KMS-11 (cell line): ENCODE data around the gene TMEM50B.

Experiments used
- H2AFZ ChIP-seq: fragments of 200-600 bp; sonication (generic); 2 replicates; pipeline ENCODE4 v1.6.1; 2016; ENCODE audit warnings: antibody characterized with exemption, mixed run types, low read depth
- H3K27ac ChIP-seq: fragments of 200-600 bp; sonication (generic); 2 replicates; pipeline ENCODE4 v1.6.1; 2016; ENCODE audit warnings: mild to moderate bottlenecking, mixed run types
- H3K27me3 ChIP-seq: fragments of 200-600 bp; sonication (generic); 2 replicates; pipeline ENCODE4 v1.6.1; 2017; ENCODE audit warnings: mild to moderate bottlenecking, low read depth, mixed run types, moderate library complexity; ENCODE audit not compliant: insufficient read depth
- H3K36me3 ChIP-seq: fragments of 200-600 bp; sonication (generic); 2 replicates; pipeline ENCODE4 v1.6.1; 2017; ENCODE audit warnings: mild to moderate bottlenecking, mixed run types; ENCODE audit not compliant: insufficient read depth
- H3K4me1 ChIP-seq: fragments of 200-600 bp; sonication (generic); 2 replicates; pipeline ENCODE4 v1.6.1; 2016; ENCODE audit warnings: mild to moderate bottlenecking, low read depth, mixed run types; ENCODE audit not compliant: poor library complexity, severe bottlenecking
- H3K4me2 ChIP-seq: fragments of 200-600 bp; sonication (generic); 2 replicates; pipeline ENCODE4 v1.7.0; 2016; ENCODE audit warnings: mild to moderate bottlenecking, mixed run types
- H3K4me3 ChIP-seq: fragments of 200-600 bp; sonication (generic); IDR thresholded peaks from 2 replicates; pipeline ENCODE4 v1.6.1; 2017; ENCODE audit warnings: low read depth, low read length, mixed read lengths; ENCODE audit not compliant: insufficient read depth
- H3K79me2 ChIP-seq: fragments of 200-600 bp; sonication (generic); 2 replicates; pipeline ENCODE4 v1.6.1; 2016; ENCODE audit warnings: low read depth, mixed run types; ENCODE audit not compliant: insufficient read depth
- H3K9ac ChIP-seq: fragments of 200-600 bp; sonication (generic); 2 replicates; pipeline ENCODE4 v1.6.1; 2016; ENCODE audit warnings: mild to moderate bottlenecking, mixed run types
- H4K20me1 ChIP-seq: fragments of 200-600 bp; sonication (generic); 2 replicates; pipeline ENCODE4 v1.6.1; 2016; ENCODE audit warnings: mild to moderate bottlenecking, mixed run types; ENCODE audit not compliant: insufficient read depth
- CTCF ChIP-seq: fragments of 200-600 bp; sonication (generic); conservative IDR thresholded peaks from 2 replicates; pipeline ENCODE4 v1.6.1; 2017; ENCODE audit warnings: low read depth, mild to moderate bottlenecking, antibody characterized with exemption, low read length, moderate library complexity, mixed read lengths

TMEM50B gene

GRCh38 chr21:33461538-33462250, 18.1 kb downstream of the TMEM50B start:
- Histone ChIP-seq H3K9ac (no peak overlapping the region), H3K36me3 (no peaks in the 10 kb centered on the region), H2AFZ (no peak overlapping the region), H3K4me2 (no peak overlapping the region), H4K20me1 (no peaks in the 10 kb centered on the region), H3K27ac (no peak overlapping the region), H3K79me2 (no peaks in the 10 kb centered on the region), H3K27me3 (no peaks in the 10 kb centered on the region), H3K4me3 (no peak overlapping the region), H3K4me1 (no peaks in the 10 kb centered on the region)
- no peak for TF ChIP-seq CTCF

- no peak overlapping the region for H2AFZ ChIP-seq
- H4K20me1 ChIP-seq: no peaks in the 10 kb centered on the region
- H3K4me1 ChIP-seq: no peaks in the 10 kb centered on the region
- no peak overlapping the region for H3K27ac ChIP-seq
- no peak for TF ChIP-seq CTCF
- no peak overlapping the region for H3K4me2 ChIP-seq
- no peaks in the 10 kb centered on the region for H3K36me3 ChIP-seq
- H3K27me3 ChIP-seq: no peaks in the 10 kb centered on the region
- H3K79me2 ChIP-seq: no peaks in the 10 kb centered on the region
- H3K9ac ChIP-seq: no peak overlapping the region
- H3K4me3 ChIP-seq: no peak overlapping the region
Measured at GRCh38 chr21:33458861-33459260, 20.9 kb downstream of the TMEM50B start.

- no peaks in the 10 kb centered on the region for H3K79me2 ChIP-seq
- no peaks in the 10 kb centered on the region for H4K20me1 ChIP-seq
- no peaks in the 10 kb centered on the region for H3K27me3 ChIP-seq
- no peak overlapping the region for H2AFZ ChIP-seq
- H3K9ac ChIP-seq: no peak overlapping the region
- H3K4me2 ChIP-seq: no peak overlapping the region
- no peaks in the 10 kb centered on the region for H3K4me1 ChIP-seq
- no peak overlapping the region for H3K27ac ChIP-seq
- TF ChIP-seq CTCF: no peak
- H3K36me3 ChIP-seq: no peaks in the 10 kb centered on the region
- H3K4me3 ChIP-seq: no peak overlapping the region
Measured at GRCh38 chr21:33455686-33456446, 23.9 kb downstream of the TMEM50B start.

DNA sequence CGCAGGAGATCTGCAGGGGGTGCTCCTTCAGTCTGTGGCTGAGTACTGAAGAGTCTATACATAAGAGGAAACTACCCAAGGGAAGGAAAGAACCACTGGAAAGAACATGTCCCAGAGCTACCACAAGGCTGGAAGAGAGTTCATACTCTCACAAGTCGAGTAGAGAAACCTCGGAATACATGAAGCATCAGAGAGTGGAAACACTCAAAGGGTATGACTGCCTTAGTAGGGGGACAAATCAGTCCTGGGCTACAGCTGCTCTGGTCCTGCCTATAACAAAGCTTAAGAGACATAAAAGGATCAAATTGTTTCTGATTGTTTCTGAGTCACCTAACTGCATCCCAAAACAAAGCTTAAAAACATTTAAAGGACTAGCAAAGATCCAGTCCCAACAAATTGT, 27.4 kb downstream of the TMEM50B start:
- no peaks in the 10 kb centered on the region for H3K79me2 ChIP-seq
- no peak overlapping the region for H3K4me2 ChIP-seq
- H4K20me1 ChIP-seq: no peaks in the 10 kb centered on the region
- TF ChIP-seq CTCF: no peak
- H3K27me3 ChIP-seq: no peaks in the 10 kb centered on the region
- H3K27ac ChIP-seq: no peak overlapping the region
- H2AFZ ChIP-seq: no peak overlapping the region
- no peaks in the 10 kb centered on the region for H3K4me1 ChIP-seq
- H3K9ac ChIP-seq: no peak overlapping the region
- H3K36me3 ChIP-seq: no peaks in the 10 kb centered on the region
- H3K4me3 ChIP-seq: no peak overlapping the region
